Loucy (cell line): ENCODE results near the gene RARRES2.
A peak's percentile ranks its signal among the peaks of the same experiment; 100 is the strongest.
"Not testable (repeated sequence)": the region's sequence is repeated elsewhere in the genome, so short reads cannot be mapped to it uniquely, and the experiment has no call there.

ENCODE experiments used
- H2AFZ ChIP-seq: fragments of 200-600 bp; sonication (generic); 2 replicates; pipeline ENCODE4 v1.6.0; 2016; ENCODE audit warnings: antibody characterized with exemption, mild to moderate bottlenecking, low read length, moderate library complexity
- H3F3A ChIP-seq: fragments of 200-600 bp; 2 replicates; pipeline ENCODE4 v1.6.0; 2016; ENCODE audit warnings: antibody characterized with exemption, low read depth, mild to moderate bottlenecking
- H3K27me3 ChIP-seq: fragments of 200-600 bp; sonication (generic); 2 replicates; pipeline ENCODE4 v1.6.1; 2014; ENCODE audit warnings: low read length, mild to moderate bottlenecking; ENCODE audit not compliant: insufficient read depth, poor library complexity, severe bottlenecking
- H3K36me3 ChIP-seq: fragments of 200-600 bp; sonication (generic); 2 replicates; pipeline ENCODE4 v1.6.1; 2016; ENCODE audit warnings: low read length; ENCODE audit not compliant: insufficient read depth
- H3K4me1 ChIP-seq: fragments of 200-600 bp; sonication (generic); 2 replicates; pipeline ENCODE4 v1.5.1; 2014; ENCODE audit warnings: low read length, mild to moderate bottlenecking; ENCODE audit not compliant: insufficient read depth, poor library complexity, severe bottlenecking
- H3K4me2 ChIP-seq: fragments of 200-600 bp; sonication (generic); 2 replicates; pipeline ENCODE4 v1.6.0; 2014; ENCODE audit warnings: antibody characterized with exemption, low read length, low read depth, mild to moderate bottlenecking; ENCODE audit not compliant: poor library complexity, severe bottlenecking
- H3K4me3 ChIP-seq: fragments of 200-600 bp; sonication (generic); 2 replicates; pipeline ENCODE4 v1.5.1; 2014; ENCODE audit warnings: low read length, mild to moderate bottlenecking, mixed read lengths; ENCODE audit not compliant: poor library complexity, severe bottlenecking
- H3K79me2 ChIP-seq: fragments of 200-600 bp; sonication (generic); 2 replicates; pipeline ENCODE4 v1.6.1; 2014; ENCODE audit warnings: low read length; ENCODE audit not compliant: insufficient read depth
- H3K9ac ChIP-seq: fragments of 200-600 bp; sonication (generic); 2 replicates; pipeline ENCODE4 v1.6.0; 2014; ENCODE audit warnings: mild to moderate bottlenecking, low read depth, low read length, moderate library complexity; ENCODE audit not compliant: poor library complexity, severe bottlenecking
- H3K9me2 ChIP-seq: fragments of 200-600 bp; sonication (generic); replicated peaks from 2 replicates; pipeline ENCODE4 v1.6.1; 2016; ENCODE audit warnings: low read depth, low read length, mixed read lengths
- H3K9me3 ChIP-seq: fragments of 200-600 bp; sonication (generic); 2 replicates; pipeline ENCODE4 v1.6.1; 2014; ENCODE audit warnings: mild to moderate bottlenecking, antibody characterized with exemption, low read length, low read depth; ENCODE audit not compliant: insufficient read depth
- H4K20me1 ChIP-seq: fragments of 200-600 bp; sonication (generic); 2 replicates; pipeline ENCODE4 v1.6.0; 2014; ENCODE audit warnings: antibody characterized with exemption, low read length, mild to moderate bottlenecking; ENCODE audit not compliant: insufficient read depth, poor library complexity, severe bottlenecking
- CTCF ChIP-seq: fragments of 200-600 bp; sonication (generic); conservative IDR thresholded peaks from 2 replicates; pipeline ENCODE4 v1.5.1; 2014; ENCODE audit warnings: mild to moderate bottlenecking, antibody characterized with exemption, low read length
- EZH2phosphoT487 ChIP-seq: fragments of 200-600 bp; IDR thresholded peaks from 2 replicates; pipeline ENCODE4 v1.6.1; 2018; ENCODE audit warnings: antibody characterized with exemption, mild to moderate bottlenecking, moderate library complexity, borderline replicate concordance

The RARRES2 gene

GRCh38 chr7:150311146-150311545, 30.3 kb downstream of the RARRES2 start:
- H3K4me3 ChIP-seq = no peak overlapping the region

GRCh38 chr7:150308575-150308974, 32.9 kb downstream of the RARRES2 start:
- Histone ChIP-seq H2AFZ (no peak overlapping the region), H3K4me1 (peaks cover 45% of the 10 kb centered on the region), H4K20me1 (no peaks in the 10 kb centered on the region), H3K9me3 (no peaks in the 10 kb centered on the region), H3K9ac (no peak overlapping the region), H3K27me3 (no peaks in the 10 kb centered on the region), H3K36me3 (no peaks in the 10 kb centered on the region), H3K9me2 (no peaks in the 10 kb centered on the region), H3F3A (no peaks in the 10 kb centered on the region), H3K4me3 (no peak overlapping the region), H3K79me2 (no peaks in the 10 kb centered on the region), H3K4me2 (no peak overlapping the region)
- TF ChIP-seq CTCF = no peak
- TF ChIP-seq EZH2phosphoT487 = no peak

More at GRCh38 chr7:150311146-150311545, 30.3 kb downstream of the RARRES2 start:
- Histone ChIP-seq H2AFZ (no peak overlapping the region), H3K4me2 (no peak overlapping the region), H4K20me1 (no peaks in the 10 kb centered on the region), H3K9me2 (no peaks in the 10 kb centered on the region), H3K9me3 (no peaks in the 10 kb centered on the region), H3K27me3 (no peaks in the 10 kb centered on the region), H3K79me2 (no peaks in the 10 kb centered on the region), H3K36me3 (no peaks in the 10 kb centered on the region), H3K4me1 (peaks cover 41% of the 10 kb centered on the region), H3K9ac (no peak overlapping the region), H3F3A (no peaks in the 10 kb centered on the region)
- no peak for TF ChIP-seq CTCF
- no peak for TF ChIP-seq EZH2phosphoT487

- H2AFZ ChIP-seq = no peak overlapping the region
- no peak for TF ChIP-seq EZH2phosphoT487
- no peaks in the 10 kb centered on the region for H3K79me2 ChIP-seq
- no peaks in the 10 kb centered on the region for H3F3A ChIP-seq
- no peaks in the 10 kb centered on the region for H3K9me2 ChIP-seq
- H3K4me3 ChIP-seq = peak overlapping the region; percentile 30
- H3K9me3 ChIP-seq = no peaks in the 10 kb centered on the region
- H3K4me1 ChIP-seq = peaks cover 38% of the 10 kb centered on the region
- H3K36me3 ChIP-seq = no peaks in the 10 kb centered on the region
- H4K20me1 ChIP-seq = no peaks in the 10 kb centered on the region
- H3K9ac ChIP-seq = peak overlapping the region; percentile 52
- no peak overlapping the region for H3K4me2 ChIP-seq
- no peaks in the 10 kb centered on the region for H3K27me3 ChIP-seq
These were observed 33.5 kb downstream of the RARRES2 start for GRCh38 chr7:150307904-150308303.

GRCh38 chr7:150307129-150307528, 34.3 kb downstream of the RARRES2 start:
- TF ChIP-seq CTCF = no peak
- no peak for TF ChIP-seq EZH2phosphoT487
- no peaks in the 10 kb centered on the region for H3K79me2 ChIP-seq
- H3K36me3 ChIP-seq = no peaks in the 10 kb centered on the region

GRCh38 chr7:150306377-150306776, 35.1 kb downstream of the RARRES2 start:
- not testable (repeated sequence) for H3K9me2 ChIP-seq, H3K79me2 ChIP-seq, H3F3A ChIP-seq, H3K9ac ChIP-seq, H3K27me3 ChIP-seq, H2AFZ ChIP-seq, H3K4me2 ChIP-seq, H3K9me3 ChIP-seq, H3K36me3 ChIP-seq, H3K4me3 ChIP-seq, H4K20me1 ChIP-seq
- H3K4me1 ChIP-seq = peaks cover 37% of the 10 kb centered on the region

More at GRCh38 chr7:150307129-150307528, 34.3 kb downstream of the RARRES2 start:
- Histone ChIP-seq H3K9me3 (no peaks in the 10 kb centered on the region), H3K9ac (peak overlapping the region; percentile 52), H3K4me2 (peak overlapping the region; percentile 57), H3F3A (no peaks in the 10 kb centered on the region), H3K4me3 (peak overlapping the region; percentile 30), H3K4me1 (peaks cover 37% of the 10 kb centered on the region), H4K20me1 (no peaks in the 10 kb centered on the region), H3K27me3 (no peaks in the 10 kb centered on the region), H2AFZ (no peak overlapping the region), H3K9me2 (no peaks in the 10 kb centered on the region)
